Fibroblast of pulmonary artery (primary cell): Measurements from ENCODE around the gene CHAMP1.
A peak's percentile ranks its signal among the peaks of the same experiment; 100 is the strongest.
"Not testable (repeated sequence)": the region's sequence is repeated elsewhere in the genome, so short reads cannot be mapped to it uniquely, and the experiment has no call there.

Experiments used
- DNase-seq: peaks from one replicate; pipeline ENCODE4 v3.0.0-alpha.2; 2010; ENCODE audit warnings: low read depth
- H3K4me3 ChIP-seq: replicated peaks from 2 replicates; pipeline ENCODE4 v1.5.1; 2011; ENCODE audit warnings: low read depth, mild to moderate bottlenecking, control low read depth, low read length, moderate library complexity
- CTCF ChIP-seq: IDR thresholded peaks from 2 replicates; pipeline ENCODE4 v1.5.1; 2011; ENCODE audit warnings: mild to moderate bottlenecking, control low read depth, low read length, inconsistent platforms; ENCODE audit errors: missing control alignments

Gene CHAMP1

GRCh38 chr13:114341003-114341777 lies 26.9 kb downstream of the CHAMP1 start:
- TF ChIP-seq CTCF, result no peak

GRCh38 chr13:114347256-114347655 lies 33.0 kb downstream of the CHAMP1 start:
- not testable (repeated sequence) for H3K4me3 ChIP-seq, DNase-seq

More at GRCh38 chr13:114341003-114341777, 26.9 kb downstream of the CHAMP1 start:
- no peak overlapping the region for H3K4me3 ChIP-seq
- DNase-seq, result no peak

- H3K4me3 ChIP-seq, DNase-seq: not testable (repeated sequence)
- peak; percentile 26 for TF ChIP-seq CTCF
Observed at GRCh38 chr13:114352763-114353162, 38.5 kb downstream of the CHAMP1 start.

GRCh38 chr13:114353382-114353781 lies 39.1 kb downstream of the CHAMP1 start:
- H3K4me3 ChIP-seq, DNase-seq: not testable (repeated sequence)
